H9 (cell line): Measurements from ENCODE around the gene PDZD2. TPM values are rescaled to one million over a fixed set of nuclear protein-coding genes. Genes with fewer than 3 reads are reported as not detected.
A peak's percentile ranks its signal among the peaks of the same experiment; 100 is the strongest.

Experiments
- DNase-seq: peaks from one replicate; pipeline ENCODE4 v3.0.0-alpha.2; 2017
- H2AFZ ChIP-seq: one replicate; pipeline ENCODE4 v1.6.1; 2013; ENCODE audit warnings: mild to moderate bottlenecking, low read length, control low read depth, moderate library complexity
- H2AK5ac ChIP-seq: 2 replicates; pipeline ENCODE4 v1.6.1; 2013; ENCODE audit warnings: low read length, control low read depth, mixed read lengths; ENCODE audit not compliant: insufficient read length
- H2BK120ac ChIP-seq: one replicate; pipeline ENCODE4 v1.6.1; 2013; ENCODE audit warnings: low read depth, mild to moderate bottlenecking, low read length, control low read depth, inconsistent platforms; ENCODE audit not compliant: poor library complexity, severe bottlenecking
- H2BK12ac ChIP-seq: 2 replicates; pipeline ENCODE4 v1.6.1; 2013; ENCODE audit warnings: low read length, control low read depth, mixed read lengths, low read depth; ENCODE audit not compliant: insufficient read length
- H2BK15ac ChIP-seq: 2 replicates; pipeline ENCODE4 v1.6.1; 2013; ENCODE audit warnings: low read depth, low read length, control low read depth
- H2BK20ac ChIP-seq: one replicate; pipeline ENCODE4 v1.6.1; 2013; ENCODE audit warnings: low read depth, mild to moderate bottlenecking, low read length, control low read depth, inconsistent platforms; ENCODE audit not compliant: poor library complexity, severe bottlenecking
- H2BK5ac ChIP-seq: 2 replicates; pipeline ENCODE4 v1.6.1; 2013; ENCODE audit warnings: low read length, control low read depth, mixed read lengths; ENCODE audit not compliant: insufficient read length
- H3K14ac ChIP-seq: 2 replicates; pipeline ENCODE4 v1.6.1; 2013; ENCODE audit warnings: low read length, control low read depth; ENCODE audit not compliant: insufficient read depth
- H3K18ac ChIP-seq: 2 replicates; pipeline ENCODE4 v1.6.1; 2013; ENCODE audit warnings: low read depth, mild to moderate bottlenecking, mixed read lengths, low read length, control low read depth; ENCODE audit not compliant: insufficient read length
- H3K23ac ChIP-seq: 2 replicates; pipeline ENCODE4 v1.6.1; 2013; ENCODE audit warnings: low read length, control low read depth, mixed read lengths, low read depth; ENCODE audit not compliant: insufficient read length
- H3K23me2 ChIP-seq: 2 replicates; pipeline ENCODE4 v1.6.1; 2013; ENCODE audit warnings: low read depth, mild to moderate bottlenecking, mixed read lengths, low read length, control low read depth; ENCODE audit not compliant: insufficient read length, poor library complexity, severe bottlenecking
- H3K27ac ChIP-seq: 2 replicates; pipeline ENCODE4 v1.5.1; 2013; ENCODE audit warnings: low read length, control low read depth, mixed read lengths, low read depth; ENCODE audit not compliant: insufficient read length
- H3K27me3 ChIP-seq: 2 replicates; pipeline ENCODE4 v1.6.1; 2013; ENCODE audit warnings: low read length, control low read depth, inconsistent platforms; ENCODE audit not compliant: insufficient read depth
- H3K4ac ChIP-seq: 2 replicates; pipeline ENCODE4 v1.6.1; 2013; ENCODE audit warnings: low read depth, mild to moderate bottlenecking, control low read depth, inconsistent platforms, low read length, moderate library complexity
- H3K4me1 ChIP-seq: 2 replicates; pipeline ENCODE4 v1.6.1; 2013; ENCODE audit warnings: low read length, control low read depth, inconsistent platforms; ENCODE audit not compliant: insufficient read depth
- H3K4me2 ChIP-seq: 2 replicates; pipeline ENCODE4 v1.6.1; 2013; ENCODE audit warnings: low read length, control low read depth, mixed read lengths; ENCODE audit not compliant: insufficient read length, insufficient read depth
- H3K56ac ChIP-seq: 2 replicates; pipeline ENCODE4 v1.6.1; 2013; ENCODE audit warnings: low read depth, mild to moderate bottlenecking, mixed read lengths, low read length, control low read depth; ENCODE audit not compliant: insufficient read length
- H3K79me1 ChIP-seq: 2 replicates; pipeline ENCODE4 v1.6.1; 2013; ENCODE audit warnings: low read depth, mild to moderate bottlenecking, moderate library complexity, low read length, control low read depth, inconsistent platforms; ENCODE audit not compliant: insufficient read depth, poor library complexity, severe bottlenecking
- H3K79me2 ChIP-seq: 2 replicates; pipeline ENCODE4 v1.6.1; 2013; ENCODE audit warnings: low read length, control low read depth, inconsistent platforms; ENCODE audit not compliant: insufficient read depth
- H3K9ac ChIP-seq: 2 replicates; pipeline ENCODE4 v1.6.1; 2013; ENCODE audit warnings: low read length, control low read depth, mixed read lengths; ENCODE audit not compliant: insufficient read length; ENCODE audit errors: extremely low read depth
- H3K9me3 ChIP-seq: one replicate; pipeline ENCODE4 v1.6.1; 2013; ENCODE audit warnings: low read depth, low read length, inconsistent platforms; ENCODE audit not compliant: control insufficient read depth
- H3T11ph ChIP-seq: one replicate; pipeline ENCODE4 v1.6.1; 2013; ENCODE audit warnings: mild to moderate bottlenecking, low read length, control low read depth, inconsistent platforms
- H4K20me1 ChIP-seq: one replicate; pipeline ENCODE4 v1.6.1; 2013; ENCODE audit not compliant: control insufficient read depth, insufficient read length, insufficient read depth
- H4K5ac ChIP-seq: 2 replicates; pipeline ENCODE4 v1.6.1; 2013; ENCODE audit warnings: low read depth, mild to moderate bottlenecking, mixed read lengths, low read length, control low read depth; ENCODE audit not compliant: insufficient read length
- H4K8ac ChIP-seq: replicated peaks from 2 replicates; pipeline ENCODE4 v1.6.1; 2013; ENCODE audit warnings: low read length, control low read depth, mixed read lengths, low read depth; ENCODE audit not compliant: insufficient read length
- H4K91ac ChIP-seq: 2 replicates; pipeline ENCODE4 v1.6.1; 2013; ENCODE audit warnings: low read depth, mild to moderate bottlenecking, moderate library complexity, mixed read lengths, low read length, control low read depth; ENCODE audit not compliant: insufficient read length
- H3K27ac Mint-ChIP-seq, 3 experiments: 2 replicates in 2 of 3; 3 replicates in 1 of 3; pipeline ENCODE4 v1.8.0; 2020 to 2021; ENCODE audit warnings: mixed read lengths in 3 of 3, mild to moderate bottlenecking in 1 of 3, moderate library complexity in 1 of 3
- H3K27me3 Mint-ChIP-seq: 2 replicates; pipeline ENCODE4 v1.8.0; 2021; ENCODE audit warnings: low read depth, mild to moderate bottlenecking, moderate library complexity, mixed read lengths
- H3K36me3 Mint-ChIP-seq, 3 experiments: 2 replicates in 2 of 3; 3 replicates in 1 of 3; pipeline ENCODE4 v1.8.0; 2020 to 2021; ENCODE audit warnings: low read depth in 3 of 3, mixed read lengths in 3 of 3; ENCODE audit not compliant: insufficient read depth in 1 of 3
- H3K4me1 Mint-ChIP-seq, 2 experiments: 2 replicates each; pipeline ENCODE4 v1.8.0; 2020; ENCODE audit warnings: mixed read lengths in 2 of 2
- H3K4me3 Mint-ChIP-seq, 2 experiments: 2 replicates in 1 of 2; 3 replicates in 1 of 2; pipeline ENCODE4 v1.8.0; 2020 to 2021; ENCODE audit warnings: mild to moderate bottlenecking in 2 of 2, mixed read lengths in 2 of 2, moderate library complexity in 1 of 2
- H3K9me3 Mint-ChIP-seq, 2 experiments: 2 replicates in 1 of 2; 3 replicates in 1 of 2; pipeline ENCODE4 v1.8.0; 2020; ENCODE audit warnings: mild to moderate bottlenecking in 2 of 2, mixed read lengths in 2 of 2, moderate library complexity in 1 of 2
- WGBS: extraction: QIAGEN DNeasy Blood & Tissue Kit; methylation state at CpG from one replicate; pipeline ENCODE4 v1.1.7; 2013; ENCODE audit warnings: missing lambda C conversion rate, low lambda C conversion rate, mixed read lengths; ENCODE audit not compliant: insufficient read length; ENCODE audit errors: extremely low coverage; 5-methylcytosine and 5-hydroxymethylcytosine counted together
- total RNA-seq: library from RNA; stranded (reverse); gene quantifications from 2 replicates; pipeline ENCODE4 v1.2.1, GENCODE V29; 2021
- TF ChIP-seq, protein P1 (sequence below): fragments of 200-600 bp; sonication (generic); conservative IDR thresholded peaks from 3 replicates; pipeline ENCODE4 v1.8.0; 2021; ENCODE audit warnings: antibody characterized with exemption, mild to moderate bottlenecking

The PDZD2 gene
- total RNA-seq, 1 experiment from 2014 or later = 9.9 TPM

GRCh38 chr5:31844622-31845345 lies 205.9 kb downstream of the PDZD2 start:
- Histone ChIP-seq H3K27me3 (no peaks in the 10 kb centered on the region), H3K9me3 (no peaks in the 10 kb centered on the region), H3K4me1 (no peaks in the 10 kb centered on the region), H3K79me1 (no peaks in the 10 kb centered on the region), H2AFZ (no peak overlapping the region), H3K9ac (no peak overlapping the region), H2BK5ac (no peak overlapping the region), H2BK12ac (no peak overlapping the region), H3T11ph (no peak overlapping the region), H2BK120ac (no peak overlapping the region), H3K23ac (no peak overlapping the region), H3K4ac (no peak overlapping the region), H4K20me1 (no peaks in the 10 kb centered on the region), H4K5ac (no peak overlapping the region), H3K23me2 (no peaks in the 10 kb centered on the region), H3K14ac (no peak overlapping the region), H3K18ac (no peak overlapping the region), H4K91ac (no peak overlapping the region), H2BK20ac (no peak overlapping the region), H3K56ac (no peak overlapping the region), H3K27ac (no peak overlapping the region), H2AK5ac (no peak overlapping the region), H3K4me2 (no peak overlapping the region), H3K79me2 (no peaks in the 10 kb centered on the region), H2BK15ac (no peak overlapping the region), H4K8ac (no peak overlapping the region)
- WGBS = no CpG with 5 or more reads among the region's 10 CpGs
- DNase-seq = no peak
- no peak overlapping the region for H3K4me3 Mint-ChIP-seq
- H3K27ac Mint-ChIP-seq = no peak overlapping the region
- no peaks in the 10 kb centered on the region for H3K27me3 Mint-ChIP-seq
- TF ChIP-seq, protein P1, sequence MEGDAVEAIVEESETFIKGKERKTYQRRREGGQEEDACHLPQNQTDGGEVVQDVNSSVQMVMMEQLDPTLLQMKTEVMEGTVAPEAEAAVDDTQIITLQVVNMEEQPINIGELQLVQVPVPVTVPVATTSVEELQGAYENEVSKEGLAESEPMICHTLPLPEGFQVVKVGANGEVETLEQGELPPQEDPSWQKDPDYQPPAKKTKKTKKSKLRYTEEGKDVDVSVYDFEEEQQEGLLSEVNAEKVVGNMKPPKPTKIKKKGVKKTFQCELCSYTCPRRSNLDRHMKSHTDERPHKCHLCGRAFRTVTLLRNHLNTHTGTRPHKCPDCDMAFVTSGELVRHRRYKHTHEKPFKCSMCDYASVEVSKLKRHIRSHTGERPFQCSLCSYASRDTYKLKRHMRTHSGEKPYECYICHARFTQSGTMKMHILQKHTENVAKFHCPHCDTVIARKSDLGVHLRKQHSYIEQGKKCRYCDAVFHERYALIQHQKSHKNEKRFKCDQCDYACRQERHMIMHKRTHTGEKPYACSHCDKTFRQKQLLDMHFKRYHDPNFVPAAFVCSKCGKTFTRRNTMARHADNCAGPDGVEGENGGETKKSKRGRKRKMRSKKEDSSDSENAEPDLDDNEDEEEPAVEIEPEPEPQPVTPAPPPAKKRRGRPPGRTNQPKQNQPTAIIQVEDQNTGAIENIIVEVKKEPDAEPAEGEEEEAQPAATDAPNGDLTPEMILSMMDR = peak; percentile 35; the same call in 1 of the 3 replicates
- H3K4me1 Mint-ChIP-seq = peaks cover 2 to 5% of the 10 kb centered on the region in 2 experiments; a peak in 2 of 4 replicates
- H3K9me3 Mint-ChIP-seq = no peaks in the 10 kb centered on the region
- no peaks in the 10 kb centered on the region for H3K36me3 Mint-ChIP-seq
